VCaP (cell line): Measurements from ENCODE around the gene SPTAN1.

Source experiments
- H3K27ac ChIP-seq: fragments of 450-650 bp; 2 replicates; pipeline ENCODE4 v1.5.1; 2017
- CTCF ChIP-seq: fragments of 450-650 bp; conservative IDR thresholded peaks from 2 replicates; pipeline ENCODE4 v1.5.1; 2017; ENCODE audit warnings: mild to moderate bottlenecking, moderate library complexity

Gene SPTAN1

DNA sequence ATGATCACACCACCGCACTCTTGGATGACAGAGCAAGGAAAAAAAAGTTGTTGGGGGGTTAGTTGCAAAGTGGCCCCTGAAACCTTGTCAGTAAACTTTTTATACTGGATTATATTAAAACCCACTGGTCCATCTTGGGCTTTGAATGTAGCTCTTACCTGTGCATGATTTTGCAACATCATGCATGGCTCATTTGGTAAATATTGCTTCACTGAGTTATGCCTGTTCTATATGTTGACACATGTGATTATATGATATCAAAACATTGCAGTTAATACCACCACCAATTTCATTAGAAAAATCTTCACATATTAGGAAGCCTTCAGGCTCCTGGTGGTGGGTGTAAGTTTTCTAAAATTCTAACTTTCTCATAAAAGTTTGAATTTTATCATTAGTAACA is 62.3 kb downstream of the SPTAN1 start:
- H3K27ac ChIP-seq: no peak overlapping the region
- no peak for TF ChIP-seq CTCF

- H3K27ac ChIP-seq: no peak overlapping the region
- no peak for TF ChIP-seq CTCF
These were observed 63.2 kb downstream of the SPTAN1 start for GRCh38 chr9:128615571-128615970.

DNA sequence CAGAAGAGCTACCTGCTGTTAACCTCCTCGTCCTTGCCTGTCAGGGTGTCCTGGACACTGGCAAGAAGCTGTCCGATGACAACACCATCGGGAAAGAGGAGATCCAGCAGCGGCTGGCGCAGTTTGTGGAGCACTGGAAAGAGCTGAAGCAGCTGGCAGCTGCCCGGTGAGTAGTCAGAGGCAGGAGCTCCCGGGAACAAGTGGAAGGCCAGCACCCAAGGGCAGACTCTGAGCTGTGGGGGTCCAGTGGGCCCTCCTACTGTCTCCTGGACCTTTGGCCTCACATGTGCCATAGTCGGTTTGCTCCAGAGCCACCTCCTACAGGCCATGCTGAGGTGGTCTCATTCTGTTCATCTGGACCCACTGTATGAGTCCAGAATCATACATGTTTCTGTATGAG is 65.6 kb downstream of the SPTAN1 start:
- no peak overlapping the region for H3K27ac ChIP-seq
- no peak for TF ChIP-seq CTCF

DNA sequence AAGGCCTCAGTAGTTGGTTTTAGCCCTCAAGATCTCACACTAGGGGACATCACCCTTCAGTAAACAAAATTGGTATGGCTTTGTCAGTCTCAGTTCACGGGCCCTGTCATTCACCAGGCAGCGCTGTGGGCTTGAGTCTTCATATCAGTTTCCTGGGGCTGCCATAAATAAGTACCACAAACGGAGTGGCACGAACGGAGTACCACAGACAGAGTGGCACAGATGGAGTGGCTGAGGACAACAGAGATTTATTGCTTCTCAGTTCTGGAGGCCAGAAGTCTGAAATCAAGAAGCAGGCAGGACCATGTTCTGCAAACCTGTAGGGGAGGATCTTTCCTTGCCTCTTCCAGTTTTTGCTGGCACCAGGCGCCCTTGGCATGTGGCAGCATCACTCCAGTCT is 66.7 kb downstream of the SPTAN1 start:
- no peak for TF ChIP-seq CTCF
- no peak overlapping the region for H3K27ac ChIP-seq

DNA sequence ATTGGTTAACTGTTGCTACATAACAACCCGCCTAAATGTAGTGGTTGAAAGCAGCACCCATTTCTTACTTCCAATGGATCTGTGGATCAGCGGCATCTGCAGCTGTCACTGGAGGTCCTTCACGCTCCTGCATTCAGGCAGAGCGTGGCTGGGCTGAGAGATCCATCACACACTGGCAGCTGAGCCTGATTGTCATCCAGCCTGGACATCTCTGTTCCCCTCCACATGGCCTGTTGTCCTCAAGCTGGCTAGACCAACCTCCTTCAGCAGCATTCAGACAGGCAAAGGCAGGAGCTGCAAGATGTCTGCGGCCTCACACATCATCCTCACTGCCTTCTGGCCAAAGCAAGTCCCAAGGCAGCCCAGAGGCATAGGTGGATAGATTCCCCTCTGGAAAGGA is 67.4 kb downstream of the SPTAN1 start:
- no peak for TF ChIP-seq CTCF
- no peak overlapping the region for H3K27ac ChIP-seq

GRCh38 chr9:128621730-128622455 is 69.5 kb downstream of the SPTAN1 start:
- no peak for TF ChIP-seq CTCF
- no peak overlapping the region for H3K27ac ChIP-seq

- peak; percentile 10; the same call in 1 of the 2 replicates for TF ChIP-seq CTCF
- peak overlapping the region; percentile 52 for H3K27ac ChIP-seq
These were observed 72.2 kb downstream of the SPTAN1 start for GRCh38 chr9:128624566-128624965.
